Measurements from ENCODE around the gene TAS1R3.

The TAS1R3 gene

DNA sequence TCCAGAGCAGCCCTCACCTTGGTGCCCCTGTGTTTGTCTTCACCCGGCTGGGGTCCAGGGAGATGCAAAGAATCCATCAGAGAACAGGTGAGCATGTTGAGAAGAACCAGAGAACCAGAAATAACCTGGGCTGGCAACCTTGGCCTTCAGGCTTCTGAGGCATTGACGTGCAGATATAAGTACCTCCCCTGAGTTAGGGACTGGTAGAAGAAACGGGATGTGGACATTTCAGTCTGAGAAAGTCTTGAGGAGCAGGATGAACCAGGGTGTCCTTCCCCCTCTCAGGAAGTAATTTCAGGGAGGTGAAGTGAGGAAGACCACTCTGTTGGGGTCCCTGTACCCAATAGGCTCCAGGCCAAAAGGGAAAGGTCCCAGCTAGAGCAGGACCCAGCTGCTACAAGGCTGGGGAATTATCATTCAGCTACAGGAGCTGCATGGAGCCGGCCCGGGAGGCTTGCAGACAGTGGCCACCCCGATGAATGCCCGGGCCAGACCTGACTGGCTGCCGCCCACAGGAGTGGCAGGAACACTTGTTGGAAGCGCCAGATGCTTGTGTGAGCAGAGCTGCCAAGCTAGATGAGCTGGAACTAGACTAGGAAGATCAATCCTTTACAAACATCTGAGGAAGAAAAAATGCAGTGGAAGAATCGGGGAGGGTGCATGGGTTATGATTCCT lies 45.6 kb downstream of the TAS1R3 start:
- no peak for DNase-seq (ENCODE audit: low read depth)
- H3K4me3 ChIP-seq (ENCODE audit: control insufficient read depth, low read depth, low read length), result no peak overlapping the region
- TF ChIP-seq, protein P1, sequence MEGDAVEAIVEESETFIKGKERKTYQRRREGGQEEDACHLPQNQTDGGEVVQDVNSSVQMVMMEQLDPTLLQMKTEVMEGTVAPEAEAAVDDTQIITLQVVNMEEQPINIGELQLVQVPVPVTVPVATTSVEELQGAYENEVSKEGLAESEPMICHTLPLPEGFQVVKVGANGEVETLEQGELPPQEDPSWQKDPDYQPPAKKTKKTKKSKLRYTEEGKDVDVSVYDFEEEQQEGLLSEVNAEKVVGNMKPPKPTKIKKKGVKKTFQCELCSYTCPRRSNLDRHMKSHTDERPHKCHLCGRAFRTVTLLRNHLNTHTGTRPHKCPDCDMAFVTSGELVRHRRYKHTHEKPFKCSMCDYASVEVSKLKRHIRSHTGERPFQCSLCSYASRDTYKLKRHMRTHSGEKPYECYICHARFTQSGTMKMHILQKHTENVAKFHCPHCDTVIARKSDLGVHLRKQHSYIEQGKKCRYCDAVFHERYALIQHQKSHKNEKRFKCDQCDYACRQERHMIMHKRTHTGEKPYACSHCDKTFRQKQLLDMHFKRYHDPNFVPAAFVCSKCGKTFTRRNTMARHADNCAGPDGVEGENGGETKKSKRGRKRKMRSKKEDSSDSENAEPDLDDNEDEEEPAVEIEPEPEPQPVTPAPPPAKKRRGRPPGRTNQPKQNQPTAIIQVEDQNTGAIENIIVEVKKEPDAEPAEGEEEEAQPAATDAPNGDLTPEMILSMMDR (conservative IDR thresholded peaks at IDR 0.05; ENCODE audit: control insufficient read depth, insufficient read depth, low read depth, low read length), result no peak

DNA sequence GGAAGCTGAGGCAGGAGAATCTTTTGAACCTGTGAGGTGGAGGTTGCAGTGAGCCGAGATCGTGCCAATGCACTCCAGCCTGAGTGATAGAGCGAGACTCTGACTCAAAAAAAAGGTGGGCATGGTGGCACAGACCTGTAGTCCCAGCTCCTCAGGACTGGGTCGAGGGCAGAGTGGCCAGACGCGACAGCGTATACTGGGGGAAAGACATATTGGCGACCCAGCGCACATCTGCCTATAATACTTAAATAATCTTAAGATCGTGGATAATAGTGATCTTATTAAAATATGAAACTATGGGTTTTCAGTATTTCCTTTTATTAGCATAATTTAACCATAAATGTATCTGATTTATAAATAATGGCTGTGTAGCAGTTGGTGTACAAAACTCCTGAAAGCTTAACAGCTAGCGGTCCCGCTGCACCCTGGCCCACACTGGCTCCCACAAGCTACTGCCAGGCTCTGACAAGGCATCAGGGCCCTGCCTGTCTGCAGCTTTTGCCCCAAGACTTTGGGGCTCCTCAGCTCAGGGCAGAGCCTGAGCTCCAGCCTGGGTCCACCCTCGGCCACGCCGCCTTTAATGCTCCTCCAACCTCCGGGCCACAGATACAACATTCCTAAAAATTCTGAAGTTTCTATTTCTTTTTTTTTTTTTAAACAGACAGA lies 46.6 kb downstream of the TAS1R3 start:
- H3K4me3 ChIP-seq (ENCODE audit: control insufficient read depth, low read depth, low read length), result no peak overlapping the region
- DNase-seq (ENCODE audit: low read depth), result no peak
- TF ChIP-seq, protein P1 (conservative IDR thresholded peaks at IDR 0.05; ENCODE audit: control insufficient read depth, insufficient read depth, low read depth, low read length), result no peak

DNA sequence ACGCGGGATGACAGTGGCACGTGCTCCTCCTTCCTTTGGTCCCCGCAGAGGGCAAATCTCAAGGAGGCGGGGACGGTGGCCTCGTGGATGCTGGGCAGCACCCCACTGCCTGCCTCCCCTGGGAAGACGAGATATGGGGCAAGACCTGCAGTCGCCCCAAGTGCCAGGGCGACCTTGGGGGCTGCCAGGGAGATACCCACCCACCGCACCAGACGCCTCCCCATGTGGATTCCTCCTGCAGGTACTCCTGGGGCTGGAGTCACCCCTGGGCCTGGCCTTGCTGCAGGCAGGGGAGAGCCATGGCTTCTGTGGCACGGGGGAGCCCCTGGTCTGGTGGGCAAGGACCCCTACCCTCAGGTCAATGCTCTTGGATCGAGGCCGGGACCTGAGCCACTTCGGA lies 49.8 kb downstream of the TAS1R3 start:
- TF ChIP-seq, protein P1 (conservative IDR thresholded peaks at IDR 0.05; ENCODE audit: control insufficient read depth, insufficient read depth, low read depth, low read length), result no peak
- H3K4me3 ChIP-seq (ENCODE audit: control insufficient read depth, low read depth, low read length), result no peak overlapping the region
- no peak for DNase-seq (ENCODE audit: low read depth)

DNA sequence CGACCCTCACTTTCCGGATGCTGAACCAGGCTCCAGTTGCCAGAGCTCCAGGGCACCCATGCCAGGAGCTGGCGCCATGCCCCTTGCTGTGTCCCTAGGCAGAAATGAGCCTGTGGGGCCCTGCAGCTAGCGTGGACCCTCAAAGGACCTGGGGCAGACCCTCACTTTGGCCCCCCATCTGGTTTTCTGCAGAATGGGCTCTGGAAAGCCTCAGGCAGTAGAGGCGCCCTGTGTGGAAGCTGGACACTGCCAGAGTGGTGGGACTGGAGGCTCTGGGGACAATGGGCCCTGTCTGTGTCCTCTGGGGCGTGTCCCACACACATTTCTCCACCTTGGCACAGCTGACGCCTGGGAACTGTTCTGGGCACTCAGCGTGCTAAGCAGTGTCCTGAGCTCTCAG lies 50.2 kb downstream of the TAS1R3 start:
- DNase-seq (ENCODE audit: low read depth), result no peak

More for the DNA sequence above, 50.2 kb downstream of the TAS1R3 start:
- no peak overlapping the region for H3K4me3 ChIP-seq (ENCODE audit: control insufficient read depth, low read depth, low read length)
- TF ChIP-seq, protein P1 (conservative IDR thresholded peaks at IDR 0.05; ENCODE audit: control insufficient read depth, insufficient read depth, low read depth, low read length), result no peak
